Measurements from ENCODE around the gene EXOC6B. TPM values are rescaled to one million over a fixed set of nuclear protein-coding genes. Genes with fewer than 3 reads are reported as not detected.
A peak's percentile ranks its signal among the peaks of the same experiment; 100 is the strongest.
"Not testable (repeated sequence)": the region's sequence is repeated elsewhere in the genome, so short reads cannot be mapped to it uniquely, and the experiment has no call there.

Gene EXOC6B
- total RNA-seq, 8 experiments from 2014 or later, result 16.7 to 37.4 (median 25.3) TPM

- H3K27ac ChIP-seq, result no peak overlapping the region
- peaks cover 0 to 2% of the 10 kb centered on the region in 2 donors for H3K4me1 ChIP-seq (replicated peaks in 1 of 2)
- WGBS, 10 experiments, result 25 to 92% (median 75%) methylated on average over 1 to 5 of the region's 5 CpGs
- no peak for ATAC-seq (replicated peaks in 6 of 8)
- no peak overlapping the region for H3K4me3 ChIP-seq
- in situ Hi-C loops (cut with MboI; ENCODE audit: low pct_unique_long_range_greater_than_20kb in 2 of 9, low sequenced_read_pairs in 9 of 9, unreplicated experiment in 9 of 9), result no loop called here
Observed at GRCh38 chr2:72676341-72677025, 149.3 kb downstream of the EXOC6B start.

GRCh38 chr2:72674982-72675915 is 150.6 kb downstream of the EXOC6B start:
- Histone ChIP-seq H3K4me3 (no peak overlapping the region), H3K27ac (no peak overlapping the region), H3K4me1 (replicated peaks in 1 of 2) (peaks cover 0 to 2% of the 10 kb centered on the region in 2 donors)
- 69 to 97% (median 89%) methylated on average over 2 to 7 of the region's 8 CpGs for WGBS, 10 experiments
- no peak for ATAC-seq (replicated peaks in 6 of 8)
- in situ Hi-C loops (cut with MboI; ENCODE audit: low pct_unique_long_range_greater_than_20kb in 2 of 9, low sequenced_read_pairs in 9 of 9, unreplicated experiment in 9 of 9), result no loop called here

GRCh38 chr2:72673279-72673678 is 152.6 kb downstream of the EXOC6B start:
- Histone ChIP-seq H3K27ac (no peak overlapping the region), H3K4me3 (no peak overlapping the region), H3K4me1 (replicated peaks in 1 of 2) (peaks cover 0 to 2% of the 10 kb centered on the region in 2 donors)
- no peak for ATAC-seq (replicated peaks in 6 of 8)
- WGBS, 10 experiments, result 33 to 89% (median 55%) methylated on average over 1 to 2 of the region's 2 CpGs; no CpG with 5 or more reads in 5 of the 10 experiments
- in situ Hi-C loops (cut with MboI; ENCODE audit: low pct_unique_long_range_greater_than_20kb in 2 of 9, low sequenced_read_pairs in 9 of 9, unreplicated experiment in 9 of 9), result no loop called here

GRCh38 chr2:72669121-72669520 is 156.7 kb downstream of the EXOC6B start:
- 0 to 89% (median 71%) methylated on average over 2 to 4 of the region's 4 CpGs for WGBS, 10 experiments
- ATAC-seq (replicated peaks in 6 of 8), result peak in 1 of 8 experiments; percentile 59
- no peak overlapping the region for H3K4me3 ChIP-seq
- H3K4me1 ChIP-seq (replicated peaks in 1 of 2), result peaks cover 0 to 2% of the 10 kb centered on the region in 2 donors
- H3K27ac ChIP-seq, result no peak overlapping the region
- in situ Hi-C loops (cut with MboI; ENCODE audit: low pct_unique_long_range_greater_than_20kb in 2 of 9, low sequenced_read_pairs in 9 of 9, unreplicated experiment in 9 of 9), result no loop called here

- Histone ChIP-seq H3K4me1 (replicated peaks in 1 of 2) (peaks cover 0 to 2% of the 10 kb centered on the region in 2 donors), H3K27ac (no peak overlapping the region), H3K4me3 (no peak overlapping the region)
- in situ Hi-C loops (cut with MboI; ENCODE audit: low pct_unique_long_range_greater_than_20kb in 2 of 9, low sequenced_read_pairs in 9 of 9, unreplicated experiment in 9 of 9), result no loop called here
- no peak for ATAC-seq (replicated peaks in 6 of 8)
- 71 to 100% (median 92%) methylated on average over 2 to 4 of the region's 4 CpGs; no CpG with 5 or more reads in 3 of the 10 experiments for WGBS, 10 experiments
Observed at GRCh38 chr2:72668647-72669046, 157.2 kb downstream of the EXOC6B start.

- no peak for ATAC-seq (replicated peaks in 6 of 8)
- Histone ChIP-seq H3K4me3 (no peak overlapping the region), H3K27ac (no peak overlapping the region), H3K4me1 (replicated peaks in 1 of 2) (no peaks in the 10 kb centered on the region)
- WGBS, 10 experiments, result 67 to 100% (median 90%) methylated on average over 1 to 2 of the region's 2 CpGs; no CpG with 5 or more reads in 4 of the 10 experiments
- in situ Hi-C loops (cut with MboI; ENCODE audit: low pct_unique_long_range_greater_than_20kb in 2 of 9, low sequenced_read_pairs in 9 of 9, unreplicated experiment in 9 of 9), result no loop called here
Observed at GRCh38 chr2:72665448-72665847, 160.4 kb downstream of the EXOC6B start.

- H3K27ac ChIP-seq, result no peak overlapping the region
- no peaks in the 10 kb centered on the region for H3K4me1 ChIP-seq (replicated peaks in 1 of 2)
- no peak overlapping the region for H3K4me3 ChIP-seq
- WGBS, 10 experiments, result 56 to 100% (median 83%) methylated on average over 1 of the region's 2 CpGs; no CpG with 5 or more reads in 1 of the 10 experiments
- ATAC-seq (replicated peaks in 6 of 8), result no peak
- in situ Hi-C loops (cut with MboI; ENCODE audit: low pct_unique_long_range_greater_than_20kb in 2 of 9, low sequenced_read_pairs in 9 of 9, unreplicated experiment in 9 of 9), result no loop called here
Observed at GRCh38 chr2:72661985-72662384, 163.8 kb downstream of the EXOC6B start.

GRCh38 chr2:72649810-72650209 is 176.0 kb downstream of the EXOC6B start:
- no peak for ATAC-seq (replicated peaks in 6 of 8)
- 80 to 100% (median 96%) methylated on average over 1 to 5 of the region's 6 CpGs; no CpG with 5 or more reads in 6 of the 10 experiments for WGBS, 10 experiments

GRCh38 chr2:72641221-72641620 is 184.6 kb downstream of the EXOC6B start:
- H3K27ac ChIP-seq; in situ Hi-C loops (cut with MboI; ENCODE audit: low pct_unique_long_range_greater_than_20kb in 2 of 9, low sequenced_read_pairs in 9 of 9, unreplicated experiment in 9 of 9); ATAC-seq (replicated peaks in 6 of 8); H3K4me1 ChIP-seq (replicated peaks in 1 of 2); H3K4me3 ChIP-seq: not testable (repeated sequence)
- WGBS, 10 experiments, result 27 to 100% (median 96%) methylated on average over 1 to 3 of the region's 8 CpGs; no CpG with 5 or more reads in 6 of the 10 experiments

More at GRCh38 chr2:72649810-72650209, 176.0 kb downstream of the EXOC6B start:
- H3K4me3 ChIP-seq, result no peak overlapping the region
- H3K4me1 ChIP-seq (replicated peaks in 1 of 2), result no peaks in the 10 kb centered on the region
- H3K27ac ChIP-seq, result no peak overlapping the region
- in situ Hi-C loops (cut with MboI; ENCODE audit: low pct_unique_long_range_greater_than_20kb in 2 of 9, low sequenced_read_pairs in 9 of 9, unreplicated experiment in 9 of 9), result no loop called here

GRCh38 chr2:72638600-72639211 is 187.1 kb downstream of the EXOC6B start:
- H3K27ac ChIP-seq, result no peak overlapping the region
- H3K4me3 ChIP-seq, result no peak overlapping the region
- 62 to 100% (median 92%) methylated on average over 1 to 4 of the region's 6 CpGs; no CpG with 5 or more reads in 4 of the 10 experiments for WGBS, 10 experiments
- no peak for ATAC-seq (replicated peaks in 6 of 8)
- in situ Hi-C loops (cut with MboI; ENCODE audit: low pct_unique_long_range_greater_than_20kb in 2 of 9, low sequenced_read_pairs in 9 of 9, unreplicated experiment in 9 of 9), result no loop called here
- H3K4me1 ChIP-seq (replicated peaks in 1 of 2), result no peaks in the 10 kb centered on the region

GRCh38 chr2:72636210-72636609 is 189.6 kb downstream of the EXOC6B start:
- H3K27ac ChIP-seq, result no peak overlapping the region
- no peaks in the 10 kb centered on the region for H3K4me1 ChIP-seq (replicated peaks in 1 of 2)
- no peak overlapping the region for H3K4me3 ChIP-seq
- 75 to 100% (median 90%) methylated on average over 2 to 3 of the region's 3 CpGs; no CpG with 5 or more reads in 4 of the 10 experiments for WGBS, 10 experiments
- ATAC-seq (replicated peaks in 6 of 8), result no peak
- in situ Hi-C loops (cut with MboI; ENCODE audit: low pct_unique_long_range_greater_than_20kb in 2 of 9, low sequenced_read_pairs in 9 of 9, unreplicated experiment in 9 of 9), result no loop called here

GRCh38 chr2:72630767-72631166 is 195.1 kb downstream of the EXOC6B start:
- WGBS, 10 experiments, result 36 to 100% (median 94%) methylated on average over 1 to 2 of the region's 2 CpGs
- no peak overlapping the region for H3K4me3 ChIP-seq
- no peak for ATAC-seq (replicated peaks in 6 of 8)
- in situ Hi-C loops (cut with MboI; ENCODE audit: low pct_unique_long_range_greater_than_20kb in 2 of 9, low sequenced_read_pairs in 9 of 9, unreplicated experiment in 9 of 9), result no loop called here
- H3K27ac ChIP-seq, result no peak overlapping the region
- peaks cover 15 to 16% of the 10 kb centered on the region in 2 donors for H3K4me1 ChIP-seq (replicated peaks in 1 of 2)

GRCh38 chr2:72629062-72629461 is 196.8 kb downstream of the EXOC6B start:
- in situ Hi-C loops (cut with MboI; ENCODE audit: low pct_unique_long_range_greater_than_20kb in 2 of 9, low sequenced_read_pairs in 9 of 9, unreplicated experiment in 9 of 9), result no loop called here
- 20 to 100% (median 77%) methylated on average over 1 of the region's 1 CpG; no CpG with 5 or more reads in 4 of the 10 experiments for WGBS, 10 experiments
- no peak overlapping the region for H3K27ac ChIP-seq
- H3K4me3 ChIP-seq, result no peak overlapping the region
- peak in 2 of 8 experiments; percentile 56 to 77 for ATAC-seq (replicated peaks in 6 of 8)
- H3K4me1 ChIP-seq (replicated peaks in 1 of 2), result peaks cover 15 to 16% of the 10 kb centered on the region in 2 donors
